OCI-LY1 (cell line): ENCODE results near the gene PRKACB.

Source experiments
- CTCF ChIP-seq: fragments of 200-600 bp; sonication (generic), shearing (Covaris generic); IDR thresholded peaks from 2 replicates; pipeline ENCODE4 v1.5.1; 2017; ENCODE audit warnings: mild to moderate bottlenecking, antibody characterized with exemption, low read length, moderate library complexity, mixed read lengths
- EZH2 ChIP-seq: fragments of 200-600 bp; sonication (generic), shearing (Covaris generic); IDR thresholded peaks from 2 replicates; pipeline ENCODE4 v1.8.0; 2017; ENCODE audit warnings: borderline replicate concordance, mixed run types, mild to moderate bottlenecking, antibody characterized with exemption, low read length, moderate library complexity, mixed read lengths

- TF ChIP-seq CTCF (no peak), EZH2 (no peak)
Observed at GRCh38 chr1:84254703-84255238, 110.7 kb downstream of the PRKACB start.
